Left colon (tissue), 2 donors: ENCODE measurements around the gene CTSV. TPM values are rescaled to one million over a fixed set of nuclear protein-coding genes. Genes with fewer than 3 reads are reported as not detected.
"Not testable (repeated sequence)": the region's sequence is repeated elsewhere in the genome, so short reads cannot be mapped to it uniquely, and the experiment has no call there.

Source experiments
- ATAC-seq: fragments of 200-7000 bp; cut with Tn5 transposase; one replicate; pipeline ENCODE4 v1.9.1; 2020; ENCODE audit warnings: mild to moderate bottlenecking, moderate library complexity
- DNase-seq, 2 donors: peaks; one replicate each; pipeline ENCODE4 v3.0.0-alpha.2; 2020
- intact Hi-C, 2 donors: fragments of 100-400 bp; cut with DNase I in 1 of 2; cut with micrococcal nuclease in 1 of 2; formaldehyde crosslinking; loops; one replicate each; pipeline versions ENCODE4 v1.11.2 to v1.14.0; 2022; cut with DNase I, micrococcal nuclease
- long read RNA-seq: library from polyadenylated mRNA; unstranded; transcript quantifications from one replicate; pipeline ENCODE4 v2.0.0, GENCODE V29; 2021
- total RNA-seq, 2 donors: library from RNA; stranded (reverse); fragmentation: NEBNext Ultra II Directional; extraction: Animal tissue kit (Norgen Biotek cat#: 25700); gene quantifications; one replicate each; pipeline ENCODE4 v1.2.1, GENCODE V29; 2021
- donor health status: DM: no; HTN: no; CAD: no.
- donor health status: DM: yes; HTN: yes; CAD: no.

The CTSV gene
- total RNA-seq, result 1 to 10 TPM; 4.0 to 5.4 TPM
- long read RNA-seq, transcript CTSV-201 (8 exons, 1,546 nt), result major isoform, 8 of 8 reads
- long read RNA-seq, partial matches to known transcripts, result 0 of 8 reads
- long read RNA-seq, other reads (novel, unspliced or antisense), result 0 of 8 reads

DNA sequence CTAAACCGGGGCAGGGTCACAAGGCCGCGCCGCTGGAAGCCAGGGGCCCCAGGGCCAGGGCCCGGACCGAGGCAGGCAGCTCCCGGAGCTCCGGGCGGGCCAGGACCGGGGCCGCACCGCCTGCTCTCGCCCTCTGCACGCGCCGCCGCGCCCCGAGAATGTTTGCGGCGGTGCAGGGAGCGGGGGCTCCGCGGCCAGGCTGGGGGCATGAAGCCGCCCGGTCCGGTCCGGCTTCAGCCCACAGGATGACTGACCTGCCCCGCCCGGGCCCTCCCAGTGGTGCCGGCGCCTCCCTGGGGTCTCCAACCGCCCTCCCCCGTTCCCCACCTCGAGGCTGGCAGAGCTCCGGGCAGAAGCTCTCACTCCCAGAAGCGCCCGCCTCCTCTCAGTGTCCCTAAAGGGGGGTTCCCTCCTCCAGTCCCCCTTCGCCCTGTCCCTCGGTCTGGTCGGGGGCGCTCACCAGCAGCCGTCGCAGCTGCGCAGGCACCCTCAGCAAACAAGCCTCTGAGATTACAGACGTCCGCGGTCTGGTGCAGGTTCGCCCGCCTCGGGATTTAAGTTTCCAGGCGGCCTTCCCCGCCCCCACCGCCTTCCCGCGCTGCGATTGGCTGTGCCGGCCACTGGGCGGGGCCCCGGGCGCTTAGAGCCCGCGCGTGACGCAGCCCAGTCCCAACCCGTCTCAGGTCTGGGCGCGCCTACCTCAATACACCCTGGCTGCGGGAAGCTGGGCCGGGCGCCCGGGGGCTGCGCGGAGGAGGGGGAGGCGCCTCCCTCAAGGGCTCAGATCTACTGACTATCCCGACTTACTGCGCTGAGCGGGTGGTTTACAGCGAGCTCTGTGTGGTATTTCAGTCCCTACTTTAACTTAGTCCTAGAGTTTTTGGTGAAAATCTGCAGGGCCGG is at the start of gene CTSV:
Gene CTSV (minus strand): TSS at position 532 of the 903 bp plus-strand sequence. CDS start 1,099 bp downstream, outside the sequence.
- peak; percentile 96 for ATAC-seq
- DNase-seq, result peak; percentile 88 to 94
- intact Hi-C loops, result no loop called here

DNA sequence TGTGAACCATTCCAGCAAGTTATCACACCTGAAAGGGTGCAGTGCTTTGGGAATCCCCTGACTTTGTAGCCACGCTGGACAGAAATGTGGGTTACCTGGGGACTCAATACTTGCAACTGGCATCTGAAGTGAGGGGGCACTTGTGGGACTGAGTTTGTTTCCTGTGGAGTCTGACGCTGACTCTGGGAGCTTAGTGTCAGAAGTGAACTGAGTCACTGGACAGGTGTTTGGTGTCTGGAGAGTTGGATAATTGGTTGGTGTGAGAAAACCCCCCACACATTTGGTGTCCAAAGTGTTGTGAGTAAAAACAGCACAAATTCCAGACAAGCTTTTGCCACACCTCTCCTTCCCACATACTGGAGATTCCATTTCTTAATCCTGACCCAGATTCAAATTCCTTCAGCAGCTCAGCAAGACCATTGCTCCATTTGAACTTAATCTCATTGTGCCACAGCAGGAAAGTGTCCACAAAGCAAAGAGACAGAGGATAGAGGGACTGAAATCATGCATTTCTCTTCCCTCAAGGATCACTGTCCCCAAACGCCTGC is 48.8 kb upstream of the CTSV start:
- DNase-seq, intact Hi-C loops, ATAC-seq: not testable (repeated sequence)

DNA sequence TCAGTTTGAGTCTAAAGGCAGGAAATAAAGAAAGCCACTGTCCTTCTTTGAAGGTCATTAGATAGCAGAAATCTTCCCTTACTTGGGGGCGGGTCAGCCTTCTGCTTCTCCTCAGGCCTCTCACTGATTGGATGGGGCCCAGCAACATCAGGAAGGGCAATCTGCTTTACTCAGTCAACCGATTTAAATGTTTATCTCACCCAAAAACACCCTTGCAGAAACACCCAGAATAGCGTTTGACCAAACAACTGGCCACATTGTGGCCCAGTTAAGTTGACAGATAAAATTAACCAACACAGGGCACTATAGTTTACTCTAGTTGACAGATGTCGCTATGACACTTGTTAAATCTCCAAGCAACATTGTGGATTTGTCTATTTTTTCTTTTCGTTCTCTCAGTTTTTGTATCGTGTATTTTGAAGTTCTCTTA is 45.6 kb upstream of the CTSV start:
- not testable (repeated sequence) for DNase-seq

DNA sequence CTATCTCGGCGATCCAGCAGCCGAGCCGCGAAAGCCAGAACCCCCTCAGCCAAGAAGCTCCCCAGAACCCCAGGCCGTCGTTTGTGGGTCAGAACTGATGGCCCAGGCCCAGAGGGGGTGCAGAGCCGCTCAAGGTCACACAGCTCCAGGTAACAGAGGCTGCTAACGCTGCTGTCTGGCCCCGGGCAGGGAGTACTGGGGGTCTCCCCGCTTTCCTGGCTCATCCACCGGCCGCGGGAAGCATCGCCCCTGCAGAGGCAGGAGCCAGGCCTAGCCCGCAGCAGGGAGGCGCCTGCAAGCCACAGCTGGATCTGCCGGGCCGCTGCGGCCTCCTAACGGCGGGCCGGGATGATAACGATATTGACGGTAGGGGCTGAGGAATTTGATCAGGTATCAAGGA is 39.4 kb upstream of the CTSV start:
- ATAC-seq (no peak), DNase-seq (no peak)
- intact Hi-C loops, result no loop called here

More for the DNA sequence above, 45.6 kb upstream of the CTSV start:
- ATAC-seq, intact Hi-C loops: not testable (repeated sequence)

DNA sequence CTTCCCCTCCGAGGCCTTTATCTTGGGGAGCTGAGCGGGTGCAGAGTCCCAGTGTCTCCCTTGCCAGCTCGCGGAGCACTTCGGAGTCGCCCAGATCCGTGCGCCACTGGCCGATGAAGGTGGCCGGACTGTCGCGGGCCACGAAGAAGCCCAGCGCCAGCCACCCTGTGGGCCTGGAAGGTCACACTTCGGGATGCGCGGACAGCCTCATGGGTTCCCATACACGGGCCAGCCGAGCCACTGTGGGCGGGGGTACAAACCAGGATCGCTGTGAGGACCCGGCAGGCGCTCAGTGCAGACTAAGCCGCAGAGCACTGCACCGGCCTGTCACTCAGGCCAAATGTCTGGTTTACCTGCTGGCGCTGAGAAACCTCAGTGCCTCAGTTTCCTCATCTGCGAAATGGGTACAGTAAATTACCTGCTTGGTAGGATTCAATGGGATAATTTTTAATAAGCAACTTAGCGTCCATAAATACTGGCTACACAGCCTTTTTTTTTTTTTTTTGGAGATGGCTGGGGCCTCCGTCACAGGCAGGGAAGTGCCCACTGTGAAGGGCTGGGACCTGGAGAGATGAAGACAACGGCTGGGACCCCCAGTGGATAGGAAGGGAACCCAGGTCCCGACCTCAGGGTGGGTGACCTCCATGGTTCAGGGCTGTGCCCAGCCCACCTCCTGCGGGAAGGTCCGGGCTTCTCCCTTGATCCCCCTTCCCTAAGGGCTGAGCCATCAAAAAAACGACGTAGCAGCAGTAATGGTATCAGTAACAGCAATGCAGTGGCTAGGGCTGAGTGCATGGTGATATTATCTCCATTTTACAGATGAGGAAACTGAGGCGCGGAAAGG is 38.7 kb upstream of the CTSV start:
- DNase-seq (no peak), ATAC-seq (no peak)
- intact Hi-C loops, result no loop called here

DNA sequence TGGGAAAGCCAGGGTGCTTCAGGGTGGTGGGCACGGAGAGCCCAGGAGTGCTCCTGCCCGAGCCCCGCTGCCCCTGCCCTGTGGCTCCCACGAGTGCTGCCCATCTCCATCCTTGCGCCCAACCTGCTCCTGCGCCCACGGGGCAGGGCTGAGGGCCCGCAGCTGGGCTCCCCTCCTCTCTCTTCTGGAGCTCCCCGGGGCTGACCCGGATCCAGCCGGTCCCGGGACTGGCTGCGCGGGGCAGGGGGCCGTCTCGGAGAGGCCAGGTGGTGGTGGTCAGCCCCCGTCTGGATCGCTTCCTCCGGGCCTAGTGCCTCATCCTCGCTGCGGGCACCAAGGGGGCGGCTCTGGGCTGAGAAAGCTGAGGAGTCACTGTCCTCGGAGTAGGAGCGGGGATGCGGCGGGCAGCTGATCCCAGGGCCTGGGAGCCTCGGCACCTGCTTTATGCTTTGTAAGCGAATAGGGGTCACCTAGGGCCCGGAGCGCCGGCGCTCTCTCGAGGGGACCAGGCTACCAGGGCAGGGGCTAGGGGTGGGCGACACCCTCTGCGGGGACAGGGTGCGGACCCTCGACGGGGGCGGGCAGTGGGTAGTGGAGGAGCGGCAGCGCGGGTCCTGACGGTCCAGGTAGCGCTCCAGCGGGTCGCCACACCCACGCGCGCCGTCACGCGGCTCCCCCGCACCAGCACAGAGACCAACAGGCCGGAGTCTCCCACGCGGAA is 37.9 kb upstream of the CTSV start:
- ATAC-seq, intact Hi-C loops, DNase-seq: not testable (repeated sequence)

DNA sequence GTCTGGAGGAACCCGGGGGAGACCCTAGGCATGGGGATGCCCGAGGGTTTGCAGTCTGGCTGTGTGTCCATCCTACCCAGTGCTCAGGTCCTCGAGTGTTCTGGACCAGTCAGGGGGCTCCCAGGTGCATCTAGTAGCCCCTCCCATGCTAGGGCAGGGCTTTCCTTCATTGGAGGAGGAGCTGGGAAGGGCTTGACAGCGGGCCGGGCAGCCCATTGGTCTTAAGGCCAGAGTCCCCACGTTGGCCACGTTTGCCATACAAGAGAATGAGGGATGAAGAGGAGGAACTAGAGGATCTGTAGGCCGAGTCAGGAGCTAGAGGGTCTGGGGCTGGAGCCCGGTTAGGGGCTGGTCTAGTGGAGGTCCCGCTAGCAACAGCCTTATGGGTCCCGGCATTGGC is 37.3 kb upstream of the CTSV start:
- DNase-seq, result no peak
- ATAC-seq, result no peak
- intact Hi-C loops, result no loop called here

DNA sequence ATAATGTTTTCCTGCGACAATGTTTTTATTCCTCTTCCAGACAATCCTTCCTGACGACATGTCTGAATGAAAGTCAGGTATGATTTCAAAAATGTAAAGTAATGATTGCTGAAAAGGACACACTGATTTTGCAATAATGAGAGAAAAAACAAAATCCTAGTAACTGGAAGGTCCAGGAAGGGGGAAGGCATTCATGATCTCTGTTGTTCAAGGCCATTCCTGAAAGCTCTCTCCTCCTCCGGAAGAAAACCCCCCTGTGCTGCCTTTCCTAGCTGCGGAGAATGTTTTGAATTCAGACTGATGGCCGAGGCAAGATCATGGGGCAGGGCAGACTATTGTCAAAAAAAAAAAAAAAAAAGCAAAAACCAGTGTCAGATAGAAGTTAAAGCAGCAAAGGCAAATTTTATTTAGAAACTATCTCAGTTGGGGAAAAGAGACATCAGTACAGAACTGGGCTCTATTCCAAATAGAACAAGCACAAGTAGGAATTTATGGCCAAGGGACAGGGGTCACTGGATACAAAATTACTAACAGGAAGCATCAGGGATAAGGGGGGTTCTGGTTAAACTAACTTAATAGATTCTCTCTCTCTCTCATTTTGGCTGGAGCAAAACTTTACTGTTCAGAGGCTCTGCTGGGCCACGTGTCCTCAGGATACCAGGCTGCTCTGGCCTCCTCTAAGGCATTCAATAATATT is 36.5 kb upstream of the CTSV start:
- DNase-seq, result no peak
- ATAC-seq, result no peak
- intact Hi-C loops, result no loop called here

DNA sequence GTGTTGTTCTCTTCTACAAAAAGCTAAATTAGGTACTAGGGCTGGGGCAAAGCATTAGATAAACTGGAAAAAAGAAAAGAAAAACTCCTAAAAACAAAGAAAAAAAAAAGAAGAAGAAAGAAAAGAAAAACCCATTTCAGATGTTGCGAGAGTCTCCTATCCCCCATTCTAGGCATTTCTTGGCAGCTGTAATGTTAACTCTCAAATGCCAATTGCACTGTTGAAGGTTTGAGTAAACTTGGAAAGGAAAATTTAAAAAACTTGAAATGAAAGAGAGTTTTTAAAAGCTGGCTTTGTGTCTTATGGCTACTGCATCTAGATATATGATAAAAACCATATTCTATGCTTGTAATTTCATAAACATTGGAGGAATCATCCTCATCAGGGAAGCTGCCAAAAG is 34.6 kb upstream of the CTSV start:
- intact Hi-C loops, result no loop called here
- DNase-seq (no peak), ATAC-seq (no peak)

DNA sequence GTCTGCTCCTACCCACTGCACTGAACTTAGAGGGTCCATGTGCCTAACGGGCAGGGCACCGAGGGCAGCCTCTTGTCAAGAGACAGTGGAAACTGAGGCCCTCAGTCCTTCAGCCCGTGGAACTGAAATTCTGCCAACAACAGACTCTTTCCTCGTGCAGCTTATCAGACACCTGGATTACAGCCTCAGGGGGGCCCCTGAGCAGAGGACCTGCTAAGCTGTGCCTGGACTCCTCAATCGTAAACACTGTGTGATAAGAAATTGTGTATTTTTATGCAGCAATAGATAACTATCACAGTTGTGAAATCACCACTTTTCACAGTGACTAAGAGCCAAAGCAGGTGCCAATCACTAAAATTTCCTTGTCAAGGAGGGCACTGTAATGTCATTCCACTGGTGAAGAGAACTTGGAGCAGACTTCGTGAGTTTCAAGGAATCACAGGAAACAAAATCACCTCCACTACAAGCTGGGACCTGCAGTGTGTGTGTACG is 33.4 kb upstream of the CTSV start:
- intact Hi-C loops, result no loop called here
- DNase-seq (no peak), ATAC-seq (no peak)

DNA sequence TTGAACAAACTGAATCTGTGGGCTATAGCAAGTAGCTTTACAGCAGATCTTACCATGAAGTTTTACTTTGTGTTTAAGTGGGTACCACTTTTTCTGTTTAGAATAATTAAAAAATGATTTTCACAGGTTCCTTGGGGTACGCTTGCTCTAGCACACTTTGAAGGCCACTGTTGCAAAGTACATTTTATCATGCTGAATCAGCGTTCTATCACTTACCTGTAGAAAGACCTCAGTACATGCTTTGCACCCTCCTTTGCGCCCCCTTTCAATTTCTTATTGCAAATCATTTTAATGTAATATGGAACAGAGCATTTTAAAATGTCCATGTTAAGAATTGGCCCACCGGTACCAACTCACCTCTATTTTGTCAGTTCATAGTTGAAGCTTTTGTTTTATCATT is 31.4 kb upstream of the CTSV start:
- ATAC-seq, DNase-seq, intact Hi-C loops: not testable (repeated sequence)

DNA sequence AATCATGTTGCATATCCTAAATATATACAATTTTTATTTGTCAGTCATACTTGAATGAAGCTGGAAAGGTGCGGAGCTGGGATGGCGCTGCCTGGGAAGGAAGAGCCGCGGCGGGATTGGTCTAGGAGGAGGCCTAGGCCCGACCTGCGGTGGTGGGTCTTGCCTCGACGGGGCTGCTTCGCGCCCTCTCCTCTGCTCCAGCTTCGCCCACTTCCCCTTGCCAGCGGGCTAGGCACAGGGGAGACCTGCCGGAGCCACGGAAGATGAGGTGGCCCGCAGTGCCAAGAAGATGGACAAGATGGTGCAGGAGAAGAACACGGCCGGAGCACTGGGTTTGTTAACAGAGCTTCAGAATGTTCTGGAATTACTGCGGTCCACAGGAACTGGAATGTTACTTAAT is 28.5 kb upstream of the CTSV start:
- intact Hi-C loops, result no loop called here
- DNase-seq (no peak), ATAC-seq (no peak)

DNA sequence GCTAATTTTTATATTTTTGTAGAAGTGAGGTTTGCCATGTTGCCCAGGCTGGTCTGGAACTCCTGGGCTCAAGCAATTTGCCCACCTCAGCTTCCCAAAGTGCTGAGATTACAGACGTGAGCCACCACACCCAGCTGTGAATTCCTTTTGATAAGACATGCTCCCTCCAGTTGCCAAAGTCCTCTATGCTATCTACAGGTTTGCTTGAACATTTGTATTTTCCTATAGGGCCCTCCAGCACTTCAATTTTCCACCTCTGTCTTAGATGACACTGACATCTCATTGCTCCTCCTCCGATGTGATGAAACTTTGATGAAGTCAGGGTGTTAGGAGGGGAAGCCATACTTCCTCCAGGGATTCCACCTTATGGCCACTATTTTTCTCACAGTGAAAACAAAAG is 25.2 kb upstream of the CTSV start:
- ATAC-seq (no peak), DNase-seq (no peak)

DNA sequence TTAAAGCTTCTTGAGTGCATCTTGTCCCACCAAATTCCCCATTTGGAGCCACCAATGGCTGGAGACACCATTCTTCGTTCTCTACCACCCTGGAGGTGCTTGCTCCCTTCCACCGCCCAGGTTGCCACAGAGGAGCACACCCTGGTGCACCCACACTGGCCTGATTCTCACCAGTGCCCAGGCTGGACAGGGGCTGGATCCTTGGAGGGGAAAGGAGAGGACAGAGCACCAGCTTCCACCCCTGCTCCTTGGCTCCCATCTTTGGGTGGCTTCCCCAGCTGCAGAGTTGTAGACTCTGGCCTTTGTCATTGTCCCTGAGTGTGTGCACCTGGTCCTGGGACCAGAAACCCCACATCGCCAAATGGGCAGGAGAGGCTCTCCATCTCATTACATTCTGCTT is 21.9 kb upstream of the CTSV start:
- intact Hi-C loops, result no loop called here

More for the DNA sequence above, 25.2 kb upstream of the CTSV start:
- intact Hi-C loops, result no loop called here

DNA sequence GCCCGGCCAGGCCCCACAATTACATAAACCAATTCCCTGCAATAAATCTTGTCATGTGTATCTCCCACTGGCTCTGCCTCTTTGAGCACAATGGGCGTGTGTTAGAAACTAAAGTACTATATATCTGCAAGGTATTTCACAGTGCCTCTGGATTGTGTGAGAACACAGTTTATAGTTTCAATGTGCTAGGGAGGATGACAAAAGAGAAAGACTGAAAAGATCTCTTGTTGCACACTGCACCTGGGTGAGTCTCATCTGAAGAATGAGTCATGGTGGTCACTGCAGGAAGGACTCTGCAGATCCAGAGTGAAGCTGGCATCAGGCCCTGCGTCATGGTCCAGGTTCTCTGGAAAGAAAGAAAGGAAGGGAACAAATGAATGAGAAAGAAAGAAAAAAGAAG is 20.7 kb upstream of the CTSV start:
- no peak for DNase-seq
- peak; percentile 49 for ATAC-seq
- intact Hi-C loops, result no loop called here

More for the DNA sequence above, 21.9 kb upstream of the CTSV start:
- no peak for ATAC-seq
- no peak for DNase-seq

DNA sequence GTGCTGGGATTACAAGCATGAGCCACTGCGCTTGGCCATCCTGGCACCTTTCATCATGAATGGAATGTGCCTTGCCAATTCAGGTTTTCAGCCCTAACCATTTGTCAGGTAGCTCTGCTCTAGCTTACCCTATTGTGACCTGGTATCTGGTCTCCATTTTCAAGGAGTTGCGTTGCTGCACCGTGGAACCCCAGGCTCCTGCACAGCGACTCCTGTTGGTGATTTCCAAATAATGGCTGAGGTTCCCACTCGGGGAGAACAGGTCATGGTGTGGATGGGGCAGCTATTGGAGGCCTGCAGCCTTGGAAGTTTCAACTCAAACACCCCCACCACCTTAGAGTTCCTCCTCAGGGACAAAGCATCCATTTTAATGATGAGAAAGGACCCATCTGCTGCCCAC is 18.7 kb upstream of the CTSV start:
- intact Hi-C loops, result no loop called here

DNA sequence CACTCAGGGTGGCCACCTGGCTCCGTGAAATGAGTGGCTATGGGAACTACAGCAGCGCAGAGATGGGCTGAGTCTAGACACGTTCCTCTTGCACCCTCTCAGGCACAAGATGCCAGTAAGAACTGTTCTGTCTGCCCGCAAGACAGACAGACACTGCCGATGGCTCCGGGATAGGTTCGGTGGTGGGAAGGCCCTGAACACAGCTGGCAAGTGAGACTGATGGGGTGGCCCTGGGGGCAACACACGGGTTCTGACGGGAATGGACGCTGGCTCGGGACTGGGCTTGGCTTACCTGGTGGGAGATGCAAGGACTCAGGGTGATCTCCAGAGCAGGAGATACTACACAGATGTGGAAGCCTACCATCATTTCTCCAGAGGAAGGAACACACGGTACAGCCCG is 16.9 kb upstream of the CTSV start:
- intact Hi-C loops, DNase-seq, ATAC-seq: not testable (repeated sequence)

More for the DNA sequence above, 18.7 kb upstream of the CTSV start:
- ATAC-seq (no peak), DNase-seq (no peak)

DNA sequence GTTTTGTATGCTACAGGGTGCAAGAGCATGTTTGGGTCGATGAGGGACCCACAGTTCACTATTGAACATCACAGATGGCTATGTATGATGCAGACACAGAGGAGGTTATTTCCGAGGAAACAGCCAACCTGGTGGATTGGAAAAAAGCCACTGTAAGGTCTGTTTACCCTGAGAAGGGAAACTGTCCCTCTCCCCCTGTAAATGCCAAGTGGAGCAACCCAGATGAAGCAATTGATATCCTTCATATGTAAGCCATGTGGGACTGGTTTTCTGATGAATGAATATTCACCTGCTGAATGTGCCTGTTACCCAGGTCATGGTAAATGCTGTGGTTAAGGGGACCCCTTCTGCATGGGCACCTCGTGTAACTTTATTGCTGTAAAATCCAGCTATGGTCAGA is 14.8 kb upstream of the CTSV start:
- no peak for DNase-seq
- intact Hi-C loops, result no loop called here
- no peak for ATAC-seq
